Body of pancreas (tissue), 4 donors: ENCODE measurements around the gene STPG4. TPM values are rescaled to one million over a fixed set of nuclear protein-coding genes. Genes with fewer than 3 reads are reported as not detected.

Experiments
- ATAC-seq: fragments of 150-250 bp; one replicate; pipeline ENCODE4 v1.9.1; 2016
- DNase-seq, 4 donors: peaks; one replicate each; pipeline ENCODE4 v3.0.0-alpha.2; 2019
- H3K27ac ChIP-seq, 4 donors: fragments of 200-600 bp; sonication (generic); 1 replicate in 3 of 4; 2 replicates in 1 of 4; pipeline versions ENCODE4 v1.5.1 to v1.6.1; 2016 to 2019; ENCODE audit warnings: mild to moderate bottlenecking in 1 of 4, mixed read lengths in 1 of 4, moderate library complexity in 1 of 4
- H3K27me3 ChIP-seq, 2 donors: fragments of 200-600 bp; sonication (generic); one replicate each; pipeline ENCODE4 v1.6.0; 2016; ENCODE audit warnings: mild to moderate bottlenecking in 1 of 2
- H3K36me3 ChIP-seq, 2 donors: fragments of 200-600 bp; sonication (generic); replicated peaks in 1 of 2; 2 replicates each; pipeline ENCODE4 v1.5.1; 2016; ENCODE audit warnings: low read depth in 2 of 2; ENCODE audit not compliant: insufficient read depth in 1 of 2
- H3K4me1 ChIP-seq: fragments of 200-600 bp; sonication (generic); one replicate; pipeline ENCODE4 v1.6.0; 2016
- H3K4me3 ChIP-seq, 2 donors: fragments of 200-600 bp; sonication (generic); 1 replicate in 1 of 2; 2 replicates in 1 of 2; pipeline ENCODE4 v1.5.1; 2016 to 2019
- H3K9me3 ChIP-seq, 3 donors: fragments of 200-600 bp; sonication (generic); 1 replicate in 2 of 3; 2 replicates in 1 of 3; pipeline ENCODE4 v1.5.1; 2016
- POLR2A ChIP-seq, 3 donors: fragments of 450-650 bp; IDR thresholded peaks; one replicate each; pipeline ENCODE4 v1.6.1; 2016; ENCODE audit warnings: antibody characterized with exemption in 3 of 3, mild to moderate bottlenecking in 2 of 3
- WGBS, 2 donors: methylation state at CpG; one replicate each; pipeline ENCODE4 v1.1.5; 2017; 5-methylcytosine and 5-hydroxymethylcytosine counted together
- intact Hi-C: fragments of 100-400 bp; cut with DNase I; formaldehyde crosslinking; loops from one replicate; pipeline ENCODE4 v1.15.1; 2023
- total RNA-seq, 2 donors: library from RNA; depleted of rRNA; stranded (reverse); fragments of >200 nt; gene quantifications; one replicate each; pipeline ENCODE4 v1.1.0, GENCODE V29; 2016
- TF ChIP-seq, protein P1 (sequence below), 7 experiments: fragments of 450-650 bp in 4 of 7; fragments of 200-600 bp in 3 of 7; sonication (generic) in 3 of 7; IDR thresholded peaks; one replicate each; pipeline ENCODE4 v1.5.1; 2016 to 2019; ENCODE audit warnings: antibody characterized with exemption in 7 of 7

The STPG4 gene
- total RNA-seq, 2 donors from 2014 or later, result not detected

DNA sequence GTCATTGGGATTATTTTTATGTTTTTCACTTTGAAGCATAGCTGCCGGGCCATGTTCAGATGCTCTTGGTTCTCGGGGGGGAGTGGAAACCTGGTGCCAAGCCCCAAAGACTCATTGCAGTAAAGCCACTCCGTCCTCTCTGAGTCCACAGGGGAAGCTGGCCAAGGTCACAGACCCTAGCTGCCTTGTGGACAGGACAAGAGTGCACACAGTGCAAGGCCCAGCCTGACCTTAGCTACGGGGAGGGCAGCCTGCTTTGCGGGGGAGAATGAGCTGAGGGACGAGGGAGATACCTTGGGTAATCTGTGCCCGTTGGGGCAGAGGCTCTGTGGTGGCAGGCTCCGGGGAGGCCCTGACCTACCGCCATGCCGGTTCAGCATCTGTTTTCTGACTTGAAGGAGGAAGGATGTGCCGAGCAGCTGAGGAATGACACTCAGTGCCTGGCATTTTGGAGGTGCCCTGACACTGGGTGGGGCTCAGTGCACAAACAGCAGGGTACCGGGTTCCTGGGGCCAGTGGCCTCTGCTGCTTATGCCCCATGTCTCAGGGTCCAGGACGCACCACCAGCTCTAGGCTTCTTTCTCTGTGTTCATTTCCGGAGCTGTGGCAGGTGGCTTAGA is 87.2 kb downstream of the STPG4 start:
- Histone ChIP-seq H3K27ac (peak overlapping the region in 3 of 4 donors; percentile 67 to 81 (median 74)), H3K36me3 (no peaks in the 10 kb centered on the region), H3K9me3 (no peaks in the 10 kb centered on the region), H3K4me3 (no peak overlapping the region), H3K27me3 (no peaks in the 10 kb centered on the region), H3K4me1 (peaks cover 40% of the 10 kb centered on the region)
- no peak for DNase-seq
- no peak for TF ChIP-seq POLR2A (IDR thresholded peaks at IDR 0.05)
- TF ChIP-seq, protein P1, sequence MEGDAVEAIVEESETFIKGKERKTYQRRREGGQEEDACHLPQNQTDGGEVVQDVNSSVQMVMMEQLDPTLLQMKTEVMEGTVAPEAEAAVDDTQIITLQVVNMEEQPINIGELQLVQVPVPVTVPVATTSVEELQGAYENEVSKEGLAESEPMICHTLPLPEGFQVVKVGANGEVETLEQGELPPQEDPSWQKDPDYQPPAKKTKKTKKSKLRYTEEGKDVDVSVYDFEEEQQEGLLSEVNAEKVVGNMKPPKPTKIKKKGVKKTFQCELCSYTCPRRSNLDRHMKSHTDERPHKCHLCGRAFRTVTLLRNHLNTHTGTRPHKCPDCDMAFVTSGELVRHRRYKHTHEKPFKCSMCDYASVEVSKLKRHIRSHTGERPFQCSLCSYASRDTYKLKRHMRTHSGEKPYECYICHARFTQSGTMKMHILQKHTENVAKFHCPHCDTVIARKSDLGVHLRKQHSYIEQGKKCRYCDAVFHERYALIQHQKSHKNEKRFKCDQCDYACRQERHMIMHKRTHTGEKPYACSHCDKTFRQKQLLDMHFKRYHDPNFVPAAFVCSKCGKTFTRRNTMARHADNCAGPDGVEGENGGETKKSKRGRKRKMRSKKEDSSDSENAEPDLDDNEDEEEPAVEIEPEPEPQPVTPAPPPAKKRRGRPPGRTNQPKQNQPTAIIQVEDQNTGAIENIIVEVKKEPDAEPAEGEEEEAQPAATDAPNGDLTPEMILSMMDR (IDR thresholded peaks at IDR 0.05), result no peak
- WGBS, 2 donors, result 75 to 82% methylated on average over 11 to 13 of the region's 14 CpGs
- intact Hi-C loops, result no loop called here
- ATAC-seq, result no peak

DNA sequence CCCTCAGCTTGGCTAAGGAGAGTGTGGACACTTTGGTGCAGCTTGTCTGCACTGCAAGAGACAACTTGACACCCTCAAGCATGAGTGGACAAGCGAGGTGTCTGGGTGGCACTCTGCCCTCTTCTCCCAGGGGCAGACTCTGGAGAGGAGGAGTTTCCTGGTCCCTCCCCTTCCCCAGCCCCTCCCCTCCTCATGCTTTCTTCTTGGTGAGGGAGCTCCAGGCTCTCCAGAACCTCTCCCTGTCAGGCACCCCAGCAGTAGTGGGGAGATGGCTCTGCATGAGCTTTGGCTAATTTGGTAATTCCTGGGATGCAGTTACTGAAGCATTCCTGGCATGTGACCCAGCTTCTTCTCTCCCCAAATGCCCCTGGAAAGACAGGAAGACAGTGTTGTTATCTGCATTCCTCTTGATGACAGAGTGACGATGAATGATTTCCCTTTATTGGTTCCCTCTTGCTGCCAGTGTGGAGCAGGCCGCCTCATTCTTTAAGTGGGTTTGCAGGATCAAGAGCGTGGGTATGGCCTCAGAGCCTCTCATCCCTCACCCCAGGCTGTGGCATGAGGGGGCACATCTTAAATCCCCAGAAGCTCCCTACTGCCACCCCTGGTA is 89.2 kb downstream of the STPG4 start:
- intact Hi-C loops, result no loop called here
- Histone ChIP-seq H3K4me1 (peaks cover 40% of the 10 kb centered on the region), H3K4me3 (no peak overlapping the region), H3K27ac (no peak overlapping the region), H3K9me3 (no peaks in the 10 kb centered on the region), H3K36me3 (peaks cover 0 to 14% of the 10 kb centered on the region in 2 donors), H3K27me3 (no peaks in the 10 kb centered on the region)
- TF ChIP-seq, protein P1 (IDR thresholded peaks at IDR 0.05), result no peak
- TF ChIP-seq POLR2A (IDR thresholded peaks at IDR 0.05), result no peak
- no peak for DNase-seq
- no peak for ATAC-seq
- 70 to 78% methylated on average over 4 of the region's 4 CpGs for WGBS, 2 donors

DNA sequence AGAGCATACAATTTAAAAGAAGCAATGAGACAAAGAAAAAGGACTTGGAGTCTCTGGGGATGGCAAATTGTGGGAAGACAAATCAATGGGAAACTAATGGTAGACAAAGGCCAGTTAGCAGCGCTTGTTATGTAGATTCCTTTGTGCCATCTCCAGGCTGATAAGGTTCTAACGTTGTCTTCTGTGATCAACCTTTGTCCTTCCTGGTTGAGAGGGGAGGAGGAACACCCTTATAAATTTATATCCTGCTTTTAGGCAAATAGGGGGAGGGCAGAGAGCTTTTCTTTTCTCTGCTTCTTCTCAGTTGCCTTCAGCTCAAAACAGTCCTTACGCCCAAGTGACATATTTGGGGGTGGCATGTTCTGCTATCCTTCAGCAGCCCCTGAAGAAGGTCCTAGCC is 89.8 kb downstream of the STPG4 start:
- H3K27me3 ChIP-seq, result no peaks in the 10 kb centered on the region
- no peak for DNase-seq
- TF ChIP-seq, protein P1 (IDR thresholded peaks at IDR 0.05), result no peak
- TF ChIP-seq POLR2A (IDR thresholded peaks at IDR 0.05), result no peak
- peaks cover 0 to 15% of the 10 kb centered on the region in 2 donors for H3K36me3 ChIP-seq
- peaks cover 36% of the 10 kb centered on the region for H3K4me1 ChIP-seq
- H3K9me3 ChIP-seq, result no peaks in the 10 kb centered on the region
- WGBS, 2 donors, result 65 to 67% methylated on average over 3 of the region's 3 CpGs
- H3K4me3 ChIP-seq, result no peak overlapping the region
- ATAC-seq, result no peak
- intact Hi-C loops, result no loop called here
- no peak overlapping the region for H3K27ac ChIP-seq

DNA sequence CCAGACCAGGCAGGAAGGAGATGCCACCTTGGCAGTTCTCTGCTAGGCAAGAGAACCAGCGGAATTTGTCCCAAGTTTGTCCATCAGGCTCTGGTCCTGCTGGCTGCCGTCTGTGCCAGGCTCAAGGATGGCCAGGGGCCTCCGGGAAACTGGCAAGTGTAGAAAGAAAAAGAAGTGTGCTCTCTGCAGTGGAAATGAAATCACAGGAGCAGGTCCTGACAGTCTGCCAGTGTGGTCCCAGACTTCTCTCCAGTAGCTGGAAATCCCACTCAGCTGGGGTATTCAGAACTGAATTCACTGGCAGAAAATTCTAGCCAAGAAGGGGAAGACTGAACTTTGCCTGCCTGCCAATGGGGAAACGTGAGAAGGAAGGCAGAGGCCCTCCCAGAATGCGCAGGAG is 91.0 kb downstream of the STPG4 start:
- TF ChIP-seq POLR2A (IDR thresholded peaks at IDR 0.05), result no peak
- TF ChIP-seq, protein P1 (IDR thresholded peaks at IDR 0.05), result no peak
- Histone ChIP-seq H3K27me3 (no peaks in the 10 kb centered on the region), H3K4me1 (peaks cover 23% of the 10 kb centered on the region), H3K9me3 (no peaks in the 10 kb centered on the region), H3K27ac (no peak overlapping the region), H3K4me3 (no peak overlapping the region), H3K36me3 (peaks cover 0 to 15% of the 10 kb centered on the region in 2 donors)
- intact Hi-C loops, result no loop called here
- DNase-seq (no peak), ATAC-seq (no peak)
- WGBS, 2 donors, result 87 to 89% methylated on average over 3 to 5 of the region's 5 CpGs

DNA sequence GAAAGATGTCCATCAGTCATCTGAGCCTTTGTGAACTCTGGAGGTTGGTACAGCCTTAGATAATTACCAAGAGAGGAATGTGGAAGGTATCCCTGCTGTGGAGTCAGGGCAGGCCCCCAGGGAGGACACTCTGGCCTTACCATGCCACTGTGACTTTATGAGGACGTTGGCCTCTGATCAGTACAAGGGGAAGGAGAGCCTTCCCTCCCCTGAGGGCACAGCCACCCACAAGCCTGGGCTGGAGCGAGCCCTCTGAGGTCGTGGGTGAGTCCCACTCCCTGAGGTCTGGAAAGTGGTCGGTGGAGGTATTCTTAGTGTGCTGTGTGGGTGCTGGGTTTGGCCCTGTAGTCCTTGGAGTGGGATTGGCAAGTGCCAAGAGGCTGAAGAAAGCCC is 91.6 kb downstream of the STPG4 start:
- Histone ChIP-seq H3K4me1 (peaks cover 18% of the 10 kb centered on the region), H3K36me3 (peaks cover 0 to 15% of the 10 kb centered on the region in 2 donors), H3K4me3 (no peak overlapping the region), H3K27me3 (no peaks in the 10 kb centered on the region), H3K9me3 (no peaks in the 10 kb centered on the region), H3K27ac (no peak overlapping the region)
- intact Hi-C loops, result no loop called here
- TF ChIP-seq, protein P1 (IDR thresholded peaks at IDR 0.05), result no peak
- ATAC-seq, result no peak
- no peak for DNase-seq
- WGBS, 2 donors, result 67% methylated on average over 4 of the region's 4 CpGs; no CpG with 5 or more reads in 1 of the 2 donors
